HG03108 (cell line): ENCODE measurements around the gene TMED10.

Experiments
- ATAC-seq: cut with Tn5 transposase; IDR thresholded peaks from one replicate; pipeline ENCODE4 v1.9.1; 2021; ENCODE audit warnings: moderate library complexity; ENCODE audit not compliant: unreplicated experiment

Gene TMED10

GRCh38 chr14:75091251-75091650 lies 85.2 kb downstream of the TMED10 start:
- ATAC-seq: no peak

GRCh38 chr14:75090353-75090752 lies 86.1 kb downstream of the TMED10 start:
- ATAC-seq: no peak

DNA sequence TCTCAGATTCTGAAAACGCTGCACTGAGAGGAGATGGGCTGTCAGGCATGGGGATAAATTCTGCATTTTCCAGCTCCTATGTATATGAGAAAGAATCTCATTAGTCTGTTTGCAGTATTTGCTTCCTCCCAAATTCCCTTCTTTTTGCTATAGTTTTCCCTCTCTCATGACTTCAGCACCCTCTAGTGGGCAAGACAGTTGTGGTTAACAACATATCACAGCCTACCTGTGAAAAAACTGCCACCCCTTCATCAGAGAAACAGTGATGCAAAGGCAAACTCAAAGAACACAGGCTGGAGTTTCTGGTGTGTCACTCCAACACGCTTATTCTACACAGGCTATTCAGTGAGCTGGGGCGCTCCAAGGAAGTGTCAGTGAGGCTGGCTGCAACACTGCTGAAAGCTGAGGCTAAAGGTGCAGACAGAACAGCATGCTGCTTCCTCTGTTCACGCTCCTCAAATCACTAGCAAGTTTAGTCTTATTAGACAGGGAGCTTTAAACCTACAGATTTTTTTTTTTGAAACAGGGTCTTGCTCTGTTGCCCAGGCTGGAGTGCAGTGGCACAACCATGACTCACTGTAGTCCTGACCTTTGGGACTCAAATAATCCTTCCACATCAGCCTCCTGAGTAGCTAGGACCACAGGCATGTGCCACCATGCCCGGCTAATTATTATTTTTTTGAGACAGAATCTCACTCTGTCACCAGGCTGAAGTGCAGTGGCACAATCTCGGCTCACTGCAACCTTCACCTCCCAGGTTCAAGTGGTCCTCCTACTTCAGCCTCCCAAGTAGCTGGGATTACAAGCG lies 87.6 kb downstream of the TMED10 start:
- ATAC-seq: no peak

DNA sequence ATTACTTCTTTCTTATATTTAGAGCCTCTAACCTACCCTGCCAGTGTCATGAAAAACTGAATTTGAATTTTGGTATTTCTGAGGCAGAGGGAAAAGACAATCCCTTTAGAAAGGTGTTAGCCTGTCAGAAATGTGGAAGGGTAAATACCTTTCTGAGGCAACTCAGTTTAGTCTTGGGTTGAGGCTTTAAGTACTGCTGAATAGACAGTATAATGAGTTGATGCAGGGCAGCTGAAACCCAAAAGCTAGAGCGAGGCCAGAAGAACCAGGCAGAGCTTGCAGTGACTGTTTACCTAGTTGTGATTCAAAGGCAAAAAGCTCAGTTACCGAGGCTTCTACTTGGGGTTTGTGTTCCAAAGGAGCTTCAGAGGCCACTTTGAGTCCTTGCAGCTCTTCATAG lies 88.3 kb downstream of the TMED10 start:
- no peak for ATAC-seq

GRCh38 chr14:75084513-75084912 lies 91.9 kb downstream of the TMED10 start:
- no peak for ATAC-seq

DNA sequence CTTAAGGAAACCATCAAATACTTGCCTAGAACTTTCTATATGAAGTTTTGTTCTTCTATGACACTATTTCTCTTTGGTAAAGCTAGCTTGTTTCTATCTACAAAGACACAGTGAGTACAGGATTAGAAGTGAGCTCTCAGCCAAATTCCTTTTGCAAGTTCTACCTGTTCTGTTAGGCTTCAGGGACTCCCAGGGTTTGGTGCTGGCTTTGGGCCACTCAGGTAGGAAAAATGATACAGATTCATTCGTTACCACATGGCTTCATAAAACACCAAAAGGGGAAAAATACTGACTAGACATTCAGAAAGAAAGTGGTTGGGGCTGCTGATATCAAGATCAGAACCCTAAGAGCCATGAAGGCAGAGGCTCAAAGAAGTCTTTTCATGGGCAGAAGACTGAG lies 93.1 kb downstream of the TMED10 start:
- no peak for ATAC-seq

- no peak for ATAC-seq
These were observed 94.7 kb downstream of the TMED10 start for GRCh38 chr14:75081660-75082229.
